K562 (cell line): ENCODE measurements around the gene BCAS3. TPM values are rescaled to one million over a fixed set of nuclear protein-coding genes. Genes with fewer than 3 reads are reported as not detected.

ENCODE experiments used
- AFF1 ChIP-seq, 2 experiments: fragments of 450-650 bp; IDR thresholded peaks; 2 replicates each; pipeline ENCODE4 v1.6.1; 2018; ENCODE audit warnings: mild to moderate bottlenecking in 2 of 2, low read depth in 1 of 2; ENCODE audit not compliant: partially characterized antibody in 2 of 2
- CBX3 ChIP-seq, 2 experiments: IDR thresholded peaks; 1 replicate in 1 of 2; 2 replicates in 1 of 2; pipeline ENCODE4 v1.6.1; 2012; ENCODE audit warnings: inconsistent platforms in 2 of 2, low read length in 2 of 2, borderline replicate concordance in 1 of 2, control low read depth in 1 of 2
- CTCF ChIP-seq, 3 experiments: IDR thresholded peaks in 2 of 3; conservative IDR thresholded peaks in 1 of 3; 2 replicates each; pipeline ENCODE4 v1.5.1; 2011 to 2012; ENCODE audit warnings: low read length in 3 of 3, mild to moderate bottlenecking in 3 of 3, control low read depth in 2 of 3, improper control_type of control experiment in 1 of 3, inconsistent platforms in 1 of 3, low read depth in 1 of 3, mixed read lengths in 1 of 3, moderate library complexity in 1 of 3; ENCODE audit not compliant: insufficient read depth in 2 of 3
- DEAF1 ChIP-seq: fragments of 450-650 bp; formaldehyde crosslinking; IDR thresholded peaks from 2 replicates; pipeline ENCODE4 v1.4.0; 2020; ENCODE audit warnings: mild to moderate bottlenecking, moderate library complexity
- EHMT2 ChIP-seq: fragments of 450-650 bp; IDR thresholded peaks from 2 replicates; pipeline ENCODE4 v1.6.1; 2018; ENCODE audit warnings: antibody characterized with exemption
- ETS1 ChIP-seq: conservative IDR thresholded peaks from 2 replicates; pipeline ENCODE4 v1.6.1; 2011; ENCODE audit warnings: low read depth, mild to moderate bottlenecking, low read length; ENCODE audit not compliant: control insufficient read depth
- EWSR1 ChIP-seq: fragments of 450-650 bp; IDR thresholded peaks from 2 replicates; pipeline ENCODE4 v1.6.1; 2018; ENCODE audit warnings: borderline replicate concordance, mild to moderate bottlenecking, low read depth, moderate library complexity; ENCODE audit not compliant: partially characterized antibody
- L3MBTL2 ChIP-seq: fragments of 450-650 bp; IDR thresholded peaks from 2 replicates; pipeline ENCODE4 v1.6.1; 2016; ENCODE audit warnings: mild to moderate bottlenecking, moderate library complexity
- MYNN ChIP-seq, 2 experiments: sonication (generic); formaldehyde crosslinking in 1 of 2; IDR thresholded peaks; 2 replicates each; pipeline versions ENCODE4 v1.5.0 to v1.6.1; 2016 to 2020; ENCODE audit warnings: antibody characterized with exemption in 1 of 2, missing genetic modification reagents in 1 of 2
- NR3C1 ChIP-seq: sonication (generic); formaldehyde crosslinking; IDR thresholded peaks from 2 replicates; pipeline ENCODE4 v1.8.1; 2022; ENCODE audit warnings: missing genetic modification reagents
- PHF8 ChIP-seq: fragments of 200-600 bp; sonication (generic); IDR thresholded peaks from 2 replicates; pipeline ENCODE4 v1.6.1; 2012; ENCODE audit warnings: mixed run types, mild to moderate bottlenecking, inconsistent platforms, low read length, moderate library complexity, borderline replicate concordance
- POLR2A ChIP-seq: fragments of 450-650 bp; conservative IDR thresholded peaks from 2 replicates; pipeline ENCODE4 v1.6.1; 2016
- POLR2AphosphoS5 ChIP-seq: IDR thresholded peaks from 2 replicates; pipeline ENCODE4 v1.6.1; 2011; ENCODE audit warnings: mild to moderate bottlenecking, low read depth, low read length, moderate library complexity; ENCODE audit not compliant: control insufficient read depth, insufficient read depth
- POLR2H ChIP-seq: IDR thresholded peaks from 2 replicates; pipeline ENCODE4 v1.6.1; 2016; ENCODE audit warnings: missing genetic modification characterization, low read depth, mild to moderate bottlenecking, control low read depth, missing compliant biosample characterization, moderate library complexity
- POLR3G ChIP-seq: IDR thresholded peaks from 2 replicates; pipeline ENCODE4 v1.6.1; 2011; ENCODE audit not compliant: insufficient read length, insufficient replicate concordance; ENCODE audit errors: extremely low read depth
- TCFL5 ChIP-seq: fragments of 250-450 bp; sonication (Bioruptor Pico); conservative IDR thresholded peaks from 2 replicates; pipeline ENCODE4 v1.6.1; 2021; ENCODE audit warnings: mild to moderate bottlenecking, moderate library complexity, matching md5 sums
- ZNF224 ChIP-seq: sonication (generic); formaldehyde crosslinking; IDR thresholded peaks from 2 replicates; pipeline ENCODE4 v1.8.0; 2022; ENCODE audit warnings: mild to moderate bottlenecking, missing genetic modification reagents
- ZNF561 ChIP-seq: fragments of 450-650 bp; formaldehyde crosslinking; conservative IDR thresholded peaks from 2 replicates; pipeline ENCODE4 v1.4.0; 2020; ENCODE audit warnings: mild to moderate bottlenecking, moderate library complexity
- polyA plus RNA-seq, 8 experiments: library from polyadenylated mRNA; depleted of rRNA in 4 of 8; stranded (reverse) in 5 of 8; unstranded in 3 of 8; fragments of >200 nt; fragmentation: Nextera tagmentation in 2 of 8; fragmentation: Illumina TruSeq in 1 of 8; extraction: Ambion mirVana in 2 of 8; extraction: Trizol in 1 of 8; gene quantifications; 2 replicates each; pipeline versions ENCODE4 v1.2.1 to v1.2.3, GENCODE V29; 2011 to 2014; ENCODE audit warnings: inconsistent platforms in 1 of 8, missing spikeins in 1 of 8
- total RNA-seq, 7 experiments: library from RNA; depleted of rRNA in 6 of 7; stranded (reverse); fragments of >200 nt in 6 of 7; fragmentation: Illumina TruSeq in 2 of 7; extraction: Trizol in 2 of 7; gene quantifications; 2 replicates each; pipeline versions ENCODE4 v1.2.1 to v1.2.3, GENCODE V29; 2011 to 2021; ENCODE audit warnings: low replicate concordance in 1 of 7

The BCAS3 gene
- total and polyA plus RNA-seq, 9 of the 15 experiments (the other 6 are each of a cell fraction or from before 2014, with no cell fraction given): 1.9 to 5.5 (median 3.5) TPM

- no peak for TF ChIP-seq AFF1 (IDR thresholded peaks at IDR 0.05; ENCODE audit: low read depth in 1 of 2, partially characterized antibody in 2 of 2)
- peak; percentile 46 for TF ChIP-seq PHF8
- no peak for TF ChIP-seq DEAF1 (CRISPR knock-in tag)
- TF ChIP-seq EWSR1: peak; percentile 75
- TF ChIP-seq ZNF224 (CRISPR knock-in tag): no peak
- no peak for TF ChIP-seq MYNN (IDR thresholded peaks at IDR 0.05)
- TF ChIP-seq MYNN (CRISPR knock-in tag; IDR thresholded peaks at IDR 0.05): no peak
- TF ChIP-seq CTCF (IDR thresholded peaks at IDR 0.05 in 2 of 3, conservative IDR thresholded peaks at IDR 0.05 in 1 of 3; ENCODE audit: insufficient read depth in 2 of 3, low read depth in 1 of 3, low read length in 3 of 3): no peak
- TF ChIP-seq NR3C1: no peak
- TF ChIP-seq POLR2AphosphoS5: peak; percentile 39; the same call in 1 of the 2 replicates
- no peak for TF ChIP-seq TCFL5 (CRISPR knock-in tag)
- TF ChIP-seq L3MBTL2: no peak
- peak; percentile 62; the same call in 1 of the 2 replicates for TF ChIP-seq POLR2H (tag)
- TF ChIP-seq POLR2A: no peak; the same call in none of the 2 replicates
- TF ChIP-seq CBX3 (IDR thresholded peaks at IDR 0.05; ENCODE audit: borderline replicate concordance in 1 of 2, low read length in 2 of 2): 0 out of 3 replicates have a peak, but pooled peaks of 1 of the 2 experiments have one; percentile 7
- no peak for TF ChIP-seq ETS1
- TF ChIP-seq EHMT2: no peak
- no peak for TF ChIP-seq POLR3G
- no peak for TF ChIP-seq ZNF561 (CRISPR knock-in tag)
These were observed 818 bp upstream of the BCAS3 start (continued) for GRCh38 chr17:60676758-60677307.
